Neural cell (in vitro differentiated cells): ENCODE measurements around the gene CCNJ. TPM values are rescaled to one million over a fixed set of nuclear protein-coding genes. Genes with fewer than 3 reads are reported as not detected.

Experiments
- H2AFZ ChIP-seq: fragments of 200-600, 300-800 bp; sonication (generic), shearing (Covaris generic); 2 replicates; pipeline ENCODE4 v1.6.0; 2014; ENCODE audit warnings: low read depth, mild to moderate bottlenecking, antibody characterized with exemption, low read length, moderate library complexity
- H3F3A ChIP-seq: fragments of 200-600 bp; shearing (Covaris generic); 2 replicates; pipeline ENCODE4 v1.6.1; 2016; ENCODE audit warnings: mild to moderate bottlenecking, moderate library complexity, mixed read lengths, antibody characterized with exemption, low read length; ENCODE audit not compliant: insufficient read depth, poor library complexity, severe bottlenecking
- H3K27ac ChIP-seq: fragments of 200-600, 300-800 bp; sonication (generic), shearing (Covaris generic); 2 replicates; pipeline ENCODE4 v1.5.1; 2014; ENCODE audit warnings: mild to moderate bottlenecking, low read length, moderate library complexity
- H3K27me3 ChIP-seq: fragments of 300-800, 200-600 bp; sonication (generic), shearing (Covaris generic); 2 replicates; pipeline ENCODE4 v1.6.0; 2014; ENCODE audit warnings: mild to moderate bottlenecking, low read depth, low read length, moderate library complexity; ENCODE audit not compliant: insufficient read depth
- H3K36me3 ChIP-seq: fragments of 300-800, 200-600 bp; sonication (generic), shearing (Covaris generic); 2 replicates; pipeline ENCODE4 v1.5.1; 2014; ENCODE audit warnings: mild to moderate bottlenecking, antibody characterized with exemption, low read length, moderate library complexity; ENCODE audit not compliant: insufficient read depth
- H3K4me2 ChIP-seq: fragments of 300-800, 200-600 bp; sonication (generic), shearing (Covaris generic); 2 replicates; pipeline ENCODE4 v1.6.0; 2014; ENCODE audit warnings: mild to moderate bottlenecking, low read length
- H3K4me3 ChIP-seq: fragments of 300-800, 200-600 bp; sonication (generic), shearing (Covaris generic); 2 replicates; pipeline ENCODE4 v1.5.1; 2014; ENCODE audit warnings: mild to moderate bottlenecking, low read length, moderate library complexity
- H3K79me2 ChIP-seq: fragments of 200-600 bp; shearing (Covaris generic); replicated peaks from 2 replicates; pipeline ENCODE4 v1.6.0; 2014; ENCODE audit warnings: mild to moderate bottlenecking, low read length, moderate library complexity; ENCODE audit not compliant: insufficient read depth
- H3K9ac ChIP-seq: fragments of 300-800, 200-600 bp; sonication (generic), shearing (Covaris generic); 2 replicates; pipeline ENCODE4 v1.6.1; 2016; ENCODE audit warnings: mild to moderate bottlenecking, low read length, mixed read lengths
- H3K9me2 ChIP-seq: fragments of 200-600 bp; shearing (Covaris generic); 2 replicates; pipeline ENCODE4 v1.6.1; 2016; ENCODE audit warnings: mild to moderate bottlenecking, low read length, mixed read lengths; ENCODE audit not compliant: insufficient read depth
- H3K9me3 ChIP-seq: fragments of 200-600, 300-800 bp; sonication (generic), shearing (Covaris generic); 2 replicates; pipeline ENCODE4 v1.6.1; 2016; ENCODE audit warnings: mild to moderate bottlenecking, mixed run types, low read length, moderate library complexity, mixed read lengths
- H4K20me1 ChIP-seq: fragments of 200-600 bp; shearing (Covaris generic); 2 replicates; pipeline ENCODE4 v1.6.1; 2016; ENCODE audit warnings: mild to moderate bottlenecking, mixed run types; ENCODE audit not compliant: insufficient read depth
- EP300 ChIP-seq: fragments of 450-650 bp; conservative IDR thresholded peaks from 2 replicates; pipeline ENCODE4 v1.6.1; 2014; ENCODE audit warnings: antibody characterized with exemption, mild to moderate bottlenecking, moderate library complexity; ENCODE audit not compliant: poor library complexity, severe bottlenecking
- EZH2 ChIP-seq: fragments of 200-600, 300-800 bp; shearing (Covaris generic), sonication (generic); IDR thresholded peaks from 2 replicates; pipeline ENCODE4 v1.6.1; 2014; ENCODE audit warnings: antibody characterized with exemption, low read length, borderline replicate concordance, mild to moderate bottlenecking; ENCODE audit not compliant: insufficient read depth, poor library complexity, severe bottlenecking
- MXI1 ChIP-seq: fragments of 450-650 bp; conservative IDR thresholded peaks from 2 replicates; pipeline ENCODE4 v1.6.1; 2014; ENCODE audit warnings: antibody characterized with exemption, mild to moderate bottlenecking; ENCODE audit not compliant: poor library complexity, severe bottlenecking
- POLR2AphosphoS5 ChIP-seq: IDR thresholded peaks from 2 replicates; pipeline ENCODE4 v1.6.1; 2012
- RAD21 ChIP-seq: fragments of 450-650 bp; conservative IDR thresholded peaks from 2 replicates; pipeline ENCODE4 v1.6.1; 2014; ENCODE audit warnings: antibody characterized with exemption, mild to moderate bottlenecking, moderate library complexity
- SMC3 ChIP-seq: fragments of 450-650 bp; conservative IDR thresholded peaks from 2 replicates; pipeline ENCODE4 v1.6.1; 2014; ENCODE audit warnings: antibody characterized with exemption, mild to moderate bottlenecking, moderate library complexity; ENCODE audit not compliant: poor library complexity
- TAF1 ChIP-seq: IDR thresholded peaks from 2 replicates; pipeline ENCODE4 v1.6.1; 2012; ENCODE audit warnings: low read depth
- polyA plus RNA-seq: library from polyadenylated mRNA; depleted of rRNA; stranded (reverse); fragments of >200 nt; gene quantifications from 2 replicates; pipeline ENCODE4 v1.2.3, GENCODE V29; 2014
- TF ChIP-seq, protein P1 (sequence below): fragments of 450-650 bp; IDR thresholded peaks from 2 replicates; pipeline ENCODE4 v1.5.1; 2014; ENCODE audit warnings: antibody characterized with exemption, mild to moderate bottlenecking, moderate library complexity; ENCODE audit not compliant: poor library complexity, severe bottlenecking
- TF ChIP-seq, protein P2 (sequence below): IDR thresholded peaks from 2 replicates; pipeline ENCODE4 v1.6.1; 2012; ENCODE audit warnings: borderline replicate concordance

Gene CCNJ
- polyA plus RNA-seq, 1 donor from 2014 or later = 41.0 TPM

DNA sequence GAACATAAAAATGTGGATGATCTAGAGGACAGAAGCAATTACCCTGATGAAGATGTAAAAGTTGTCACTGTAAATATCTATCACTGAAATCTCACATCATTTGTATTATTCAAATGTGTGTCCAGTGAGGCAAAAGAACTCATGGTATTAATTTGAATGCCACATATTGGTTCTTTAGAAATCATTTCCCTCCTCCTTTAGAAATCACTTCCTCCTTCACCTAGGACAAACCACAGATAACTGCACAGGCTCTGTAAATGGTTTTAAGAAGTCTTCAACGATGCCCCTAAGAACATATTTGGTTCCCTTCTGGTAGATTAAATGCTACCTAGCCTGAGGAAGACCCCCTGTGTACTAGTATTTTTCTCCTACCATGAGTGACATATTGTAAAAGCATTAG lies 53.6 kb downstream of the CCNJ start:
- H2AFZ ChIP-seq = no peak overlapping the region
- H4K20me1 ChIP-seq = no peaks in the 10 kb centered on the region
- H3K27me3 ChIP-seq = no peaks in the 10 kb centered on the region

GRCh38 chr10:96097865-96098264 lies 54.5 kb downstream of the CCNJ start:
- H3K9ac ChIP-seq = no peak overlapping the region
- no peaks in the 10 kb centered on the region for H3F3A ChIP-seq
- no peaks in the 10 kb centered on the region for H3K9me3 ChIP-seq
- H2AFZ ChIP-seq = no peak overlapping the region
- H3K27me3 ChIP-seq = no peaks in the 10 kb centered on the region
- no peak overlapping the region for H3K4me3 ChIP-seq
- no peaks in the 10 kb centered on the region for H3K9me2 ChIP-seq
- no peaks in the 10 kb centered on the region for H3K36me3 ChIP-seq
- no peak overlapping the region for H3K27ac ChIP-seq
- H4K20me1 ChIP-seq = no peaks in the 10 kb centered on the region
- H3K79me2 ChIP-seq = no peaks in the 10 kb centered on the region
- no peak for TF ChIP-seq POLR2AphosphoS5
- TF ChIP-seq, protein P1, sequence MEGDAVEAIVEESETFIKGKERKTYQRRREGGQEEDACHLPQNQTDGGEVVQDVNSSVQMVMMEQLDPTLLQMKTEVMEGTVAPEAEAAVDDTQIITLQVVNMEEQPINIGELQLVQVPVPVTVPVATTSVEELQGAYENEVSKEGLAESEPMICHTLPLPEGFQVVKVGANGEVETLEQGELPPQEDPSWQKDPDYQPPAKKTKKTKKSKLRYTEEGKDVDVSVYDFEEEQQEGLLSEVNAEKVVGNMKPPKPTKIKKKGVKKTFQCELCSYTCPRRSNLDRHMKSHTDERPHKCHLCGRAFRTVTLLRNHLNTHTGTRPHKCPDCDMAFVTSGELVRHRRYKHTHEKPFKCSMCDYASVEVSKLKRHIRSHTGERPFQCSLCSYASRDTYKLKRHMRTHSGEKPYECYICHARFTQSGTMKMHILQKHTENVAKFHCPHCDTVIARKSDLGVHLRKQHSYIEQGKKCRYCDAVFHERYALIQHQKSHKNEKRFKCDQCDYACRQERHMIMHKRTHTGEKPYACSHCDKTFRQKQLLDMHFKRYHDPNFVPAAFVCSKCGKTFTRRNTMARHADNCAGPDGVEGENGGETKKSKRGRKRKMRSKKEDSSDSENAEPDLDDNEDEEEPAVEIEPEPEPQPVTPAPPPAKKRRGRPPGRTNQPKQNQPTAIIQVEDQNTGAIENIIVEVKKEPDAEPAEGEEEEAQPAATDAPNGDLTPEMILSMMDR = no peak
- no peak for TF ChIP-seq RAD21
- no peak for TF ChIP-seq EZH2
- TF ChIP-seq SMC3 = no peak
- TF ChIP-seq EP300 = no peak
- no peak for TF ChIP-seq MXI1
- TF ChIP-seq TAF1 = no peak
- TF ChIP-seq, protein P2, sequence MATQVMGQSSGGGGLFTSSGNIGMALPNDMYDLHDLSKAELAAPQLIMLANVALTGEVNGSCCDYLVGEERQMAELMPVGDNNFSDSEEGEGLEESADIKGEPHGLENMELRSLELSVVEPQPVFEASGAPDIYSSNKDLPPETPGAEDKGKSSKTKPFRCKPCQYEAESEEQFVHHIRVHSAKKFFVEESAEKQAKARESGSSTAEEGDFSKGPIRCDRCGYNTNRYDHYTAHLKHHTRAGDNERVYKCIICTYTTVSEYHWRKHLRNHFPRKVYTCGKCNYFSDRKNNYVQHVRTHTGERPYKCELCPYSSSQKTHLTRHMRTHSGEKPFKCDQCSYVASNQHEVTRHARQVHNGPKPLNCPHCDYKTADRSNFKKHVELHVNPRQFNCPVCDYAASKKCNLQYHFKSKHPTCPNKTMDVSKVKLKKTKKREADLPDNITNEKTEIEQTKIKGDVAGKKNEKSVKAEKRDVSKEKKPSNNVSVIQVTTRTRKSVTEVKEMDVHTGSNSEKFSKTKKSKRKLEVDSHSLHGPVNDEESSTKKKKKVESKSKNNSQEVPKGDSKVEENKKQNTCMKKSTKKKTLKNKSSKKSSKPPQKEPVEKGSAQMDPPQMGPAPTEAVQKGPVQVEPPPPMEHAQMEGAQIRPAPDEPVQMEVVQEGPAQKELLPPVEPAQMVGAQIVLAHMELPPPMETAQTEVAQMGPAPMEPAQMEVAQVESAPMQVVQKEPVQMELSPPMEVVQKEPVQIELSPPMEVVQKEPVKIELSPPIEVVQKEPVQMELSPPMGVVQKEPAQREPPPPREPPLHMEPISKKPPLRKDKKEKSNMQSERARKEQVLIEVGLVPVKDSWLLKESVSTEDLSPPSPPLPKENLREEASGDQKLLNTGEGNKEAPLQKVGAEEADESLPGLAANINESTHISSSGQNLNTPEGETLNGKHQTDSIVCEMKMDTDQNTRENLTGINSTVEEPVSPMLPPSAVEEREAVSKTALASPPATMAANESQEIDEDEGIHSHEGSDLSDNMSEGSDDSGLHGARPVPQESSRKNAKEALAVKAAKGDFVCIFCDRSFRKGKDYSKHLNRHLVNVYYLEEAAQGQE = no peak
- no peak overlapping the region for H3K4me2 ChIP-seq

More for the DNA sequence above, 53.6 kb downstream of the CCNJ start:
- Histone ChIP-seq H3K27ac (no peak overlapping the region), H3K36me3 (no peaks in the 10 kb centered on the region), H3K9me2 (no peaks in the 10 kb centered on the region), H3K4me3 (no peak overlapping the region), H3K79me2 (no peaks in the 10 kb centered on the region), H3K4me2 (no peak overlapping the region), H3K9ac (no peak overlapping the region), H3K9me3 (no peaks in the 10 kb centered on the region), H3F3A (no peaks in the 10 kb centered on the region)
- TF ChIP-seq, protein P2 = no peak
- TF ChIP-seq EZH2 (no peak), POLR2AphosphoS5 (no peak), SMC3 (no peak), EP300 (no peak), TAF1 (no peak), RAD21 (no peak), MXI1 (no peak)
- TF ChIP-seq, protein P1 = no peak
